Keratinocyte (primary cell): ENCODE data around the gene WRNIP1. TPM values are rescaled to one million over a fixed set of nuclear protein-coding genes. Genes with fewer than 3 reads are reported as not detected.

Source experiments
- DNase-seq: peaks from one replicate; pipeline ENCODE4 v3.0.0-alpha.2; 2011; ENCODE audit warnings: low read depth, missing footprints, low spot score
- FAIRE-seq: peaks from 2 replicates; lab custom pipeline; 2011; peaks lifted over from hg19 to GRCh38; lab: Jason Lieb, UNC
- H2AFZ ChIP-seq: 2 replicates; pipeline ENCODE4 v1.6.0; 2012; ENCODE audit warnings: low read length, control low read depth, inconsistent platforms; ENCODE audit not compliant: control insufficient read depth
- H3K27ac ChIP-seq: 2 replicates; pipeline ENCODE4 v1.5.1; 2011; ENCODE audit warnings: low read length; ENCODE audit not compliant: control insufficient read depth, insufficient read depth
- H3K27me3 ChIP-seq: 3 replicates; pipeline ENCODE4 v1.6.0; 2011; ENCODE audit warnings: low read length; ENCODE audit not compliant: control insufficient read depth, insufficient read depth; ENCODE audit errors: extremely low read depth
- H3K36me3 ChIP-seq, 2 experiments: 2 replicates in 1 of 2; 3 replicates in 1 of 2; pipeline ENCODE4 v1.5.1; 2011; ENCODE audit warnings: low read length in 2 of 2, mild to moderate bottlenecking in 1 of 2; ENCODE audit not compliant: control insufficient read depth in 2 of 2, insufficient read depth in 2 of 2; ENCODE audit errors: extremely low read depth in 1 of 2
- H3K4me1 ChIP-seq: 3 replicates; pipeline ENCODE4 v1.5.1; 2011; ENCODE audit warnings: low read length; ENCODE audit not compliant: control insufficient read depth, insufficient read depth; ENCODE audit errors: extremely low read depth
- H3K4me2 ChIP-seq: 3 replicates; pipeline ENCODE4 v1.6.0; 2011; ENCODE audit warnings: low read depth, low read length; ENCODE audit not compliant: control insufficient read depth, insufficient read depth; ENCODE audit errors: extremely low read depth
- H3K4me3 ChIP-seq, 3 experiments: fragments of 200-600 bp in 1 of 3; sonication (generic) in 1 of 3; 2 replicates in 2 of 3; 3 replicates in 1 of 3; pipeline ENCODE4 v1.5.1; 2011 to 2016; ENCODE audit warnings: low read length in 3 of 3, mild to moderate bottlenecking in 3 of 3, control low read depth in 2 of 3, inconsistent platforms in 1 of 3, low read depth in 1 of 3, mixed read lengths in 1 of 3, mixed run types in 1 of 3, moderate library complexity in 1 of 3; ENCODE audit not compliant: control insufficient read depth in 2 of 3, insufficient read depth in 2 of 3; ENCODE audit errors: extremely low read depth in 1 of 3
- H3K79me2 ChIP-seq: 2 replicates; pipeline ENCODE4 v1.6.0; 2012; ENCODE audit warnings: low read length; ENCODE audit not compliant: control insufficient read depth, insufficient read depth
- H3K9ac ChIP-seq: 3 replicates; pipeline ENCODE4 v1.6.0; 2011; ENCODE audit warnings: low read length; ENCODE audit not compliant: control insufficient read depth, insufficient read depth; ENCODE audit errors: extremely low read depth
- H3K9me1 ChIP-seq: 3 replicates; pipeline ENCODE4 v1.6.0; 2011; ENCODE audit warnings: low read length; ENCODE audit not compliant: control insufficient read depth, insufficient read depth; ENCODE audit errors: extremely low read depth
- H3K9me3 ChIP-seq: 2 replicates; pipeline ENCODE4 v1.5.1; 2012; ENCODE audit warnings: low read depth, low read length; ENCODE audit not compliant: control insufficient read depth
- H4K20me1 ChIP-seq: 3 replicates; pipeline ENCODE4 v1.6.0; 2011; ENCODE audit warnings: low read length; ENCODE audit not compliant: control insufficient read depth, insufficient read depth; ENCODE audit errors: extremely low read depth
- CTCF ChIP-seq, 3 experiments: IDR thresholded peaks in 1 of 3; conservative IDR thresholded peaks in 1 of 3; optimal IDR thresholded peaks in 1 of 3; 2 replicates in 2 of 3; 3 replicates in 1 of 3; pipeline versions ENCODE3 to v1.5.1; 2011; ENCODE audit warnings: low read length in 3 of 3, mild to moderate bottlenecking in 3 of 3, moderate library complexity in 2 of 3, control low read depth in 1 of 3, inconsistent platforms in 1 of 3; ENCODE audit not compliant: insufficient read depth in 2 of 3; ENCODE audit errors: extremely low read depth in 1 of 3
- EZH2 ChIP-seq: IDR thresholded peaks from one replicate; pipeline ENCODE4 v1.6.1; 2012; ENCODE audit warnings: inconsistent platforms, mild to moderate bottlenecking, low read length, moderate library complexity
- dilution Hi-C: fragments of 300-500 bp; cut with MboI; formaldehyde crosslinking; loops from one replicate; pipeline ENCODE4 v1.7.0; 2020; ENCODE audit warnings: low sequenced_read_pairs; ENCODE audit not compliant: extremely low pct_ligation_motif_present
- polyA plus RNA-seq, 5 experiments: library from polyadenylated mRNA; depleted of rRNA in 3 of 5; stranded (reverse) in 3 of 5; stranded (forward) in 1 of 5; unstranded in 1 of 5; fragments of >200 nt; gene quantifications; 1 replicate in 1 of 5; 2 replicates in 3 of 5; 3 replicates in 1 of 5; pipeline versions ENCODE4 v1.2.1 to v1.2.3, GENCODE V29; 2011 to 2012; ENCODE audit warnings: missing spikeins in 2 of 5, low read depth in 1 of 5, low replicate concordance in 1 of 5

The WRNIP1 gene
- polyA plus RNA-seq, 1 donor (not counting 4 experiments of a cell fraction or from before 2014, with no cell fraction given), result 52.3 TPM

- H3K9me1 ChIP-seq, result no peaks in the 10 kb centered on the region
- H3K4me2 ChIP-seq, result no peak overlapping the region
- no peaks in the 10 kb centered on the region for H4K20me1 ChIP-seq
- TF ChIP-seq CTCF (optimal IDR thresholded peaks at IDR 0.05 in 1 of 3, IDR thresholded peaks at IDR 0.05 in 1 of 3, conservative IDR thresholded peaks at IDR 0.05 in 1 of 3; ENCODE audit: extremely low read depth in 1 of 3, insufficient read depth in 2 of 3, low read length in 3 of 3), result no peak
- no peak for TF ChIP-seq EZH2
- FAIRE-seq (no peak), DNase-seq (no peak)
- H3K4me1 ChIP-seq, result no peaks in the 10 kb centered on the region
- H3K9me3 ChIP-seq, result no peaks in the 10 kb centered on the region
- dilution Hi-C loops, result no loop called here
- no peaks in the 10 kb centered on the region for H3K36me3 ChIP-seq
- no peak overlapping the region for H3K27ac ChIP-seq
- H3K9ac ChIP-seq, result no peak overlapping the region
- H3K27me3 ChIP-seq, result no peaks in the 10 kb centered on the region
- no peak overlapping the region for H3K4me3 ChIP-seq
- no peak overlapping the region for H2AFZ ChIP-seq
- no peaks in the 10 kb centered on the region for H3K79me2 ChIP-seq
These were observed 20.4 kb upstream of the WRNIP1 start for GRCh38 chr6:2744778-2745177.

- dilution Hi-C loops, result no loop called here
These were observed 19.9 kb upstream of the WRNIP1 start for GRCh38 chr6:2745246-2745645.

More at GRCh38 chr6:2745246-2745645, 19.9 kb upstream of the WRNIP1 start:
- no peak for TF ChIP-seq CTCF (optimal IDR thresholded peaks at IDR 0.05 in 1 of 3, IDR thresholded peaks at IDR 0.05 in 1 of 3, conservative IDR thresholded peaks at IDR 0.05 in 1 of 3; ENCODE audit: extremely low read depth in 1 of 3, insufficient read depth in 2 of 3, low read length in 3 of 3)
- Histone ChIP-seq H3K9me3 (no peaks in the 10 kb centered on the region), H3K9ac (no peak overlapping the region), H3K4me2 (no peak overlapping the region), H4K20me1 (no peaks in the 10 kb centered on the region), H3K27me3 (no peaks in the 10 kb centered on the region), H3K4me1 (no peaks in the 10 kb centered on the region), H3K36me3 (no peaks in the 10 kb centered on the region), H3K79me2 (no peaks in the 10 kb centered on the region), H3K27ac (no peak overlapping the region), H2AFZ (no peak overlapping the region), H3K9me1 (no peaks in the 10 kb centered on the region), H3K4me3 (no peak overlapping the region)
- no peak for DNase-seq
- FAIRE-seq, result no peak
